ENCODE measurements around the gene ITGB1. TPM values are rescaled to one million over a fixed set of nuclear protein-coding genes. Genes with fewer than 3 reads are reported as not detected.

The ITGB1 gene
- total RNA-seq, 1 donor from 2014 or later = 946 TPM

DNA sequence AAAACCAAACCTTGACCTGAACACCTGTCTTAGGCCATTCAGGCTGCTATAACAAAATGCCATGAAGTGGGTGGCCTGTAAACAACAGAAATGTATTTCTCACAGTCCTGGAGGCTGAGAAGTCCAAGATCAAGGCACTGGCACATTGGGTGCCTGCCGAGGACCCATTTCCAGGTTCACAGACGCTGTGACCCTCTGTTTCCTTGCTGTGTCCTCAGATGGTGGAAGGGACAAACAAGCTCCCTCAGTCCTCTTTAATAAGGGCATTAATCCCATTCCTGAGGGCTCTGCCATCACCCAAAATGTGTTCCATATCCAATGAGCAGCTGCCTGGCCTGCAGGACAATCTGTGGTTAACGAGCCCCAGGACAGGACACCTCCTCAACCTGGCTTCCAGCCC is 67.6 kb downstream of the ITGB1 start:
- Mint-ChIP-seq H3K4me3 (ENCODE audit: unreplicated experiment) (no peak overlapping the region), H3K27me3 (ENCODE audit: unreplicated experiment) (no peaks in the 10 kb centered on the region), H3K4me1 (ENCODE audit: unreplicated experiment) (peaks cover 8% of the 10 kb centered on the region), H3K9me3 (ENCODE audit: unreplicated experiment) (no peaks in the 10 kb centered on the region), H3K27ac (ENCODE audit: unreplicated experiment) (no peak overlapping the region), H3K36me3 (ENCODE audit: unreplicated experiment) (peaks cover 7% of the 10 kb centered on the region)
- TF ChIP-seq, protein P1, sequence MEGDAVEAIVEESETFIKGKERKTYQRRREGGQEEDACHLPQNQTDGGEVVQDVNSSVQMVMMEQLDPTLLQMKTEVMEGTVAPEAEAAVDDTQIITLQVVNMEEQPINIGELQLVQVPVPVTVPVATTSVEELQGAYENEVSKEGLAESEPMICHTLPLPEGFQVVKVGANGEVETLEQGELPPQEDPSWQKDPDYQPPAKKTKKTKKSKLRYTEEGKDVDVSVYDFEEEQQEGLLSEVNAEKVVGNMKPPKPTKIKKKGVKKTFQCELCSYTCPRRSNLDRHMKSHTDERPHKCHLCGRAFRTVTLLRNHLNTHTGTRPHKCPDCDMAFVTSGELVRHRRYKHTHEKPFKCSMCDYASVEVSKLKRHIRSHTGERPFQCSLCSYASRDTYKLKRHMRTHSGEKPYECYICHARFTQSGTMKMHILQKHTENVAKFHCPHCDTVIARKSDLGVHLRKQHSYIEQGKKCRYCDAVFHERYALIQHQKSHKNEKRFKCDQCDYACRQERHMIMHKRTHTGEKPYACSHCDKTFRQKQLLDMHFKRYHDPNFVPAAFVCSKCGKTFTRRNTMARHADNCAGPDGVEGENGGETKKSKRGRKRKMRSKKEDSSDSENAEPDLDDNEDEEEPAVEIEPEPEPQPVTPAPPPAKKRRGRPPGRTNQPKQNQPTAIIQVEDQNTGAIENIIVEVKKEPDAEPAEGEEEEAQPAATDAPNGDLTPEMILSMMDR (IDR thresholded peaks at IDR 0.05) = no peak
- DNase-seq (ENCODE audit: extremely low spot score, unreplicated experiment) = no peak

DNA sequence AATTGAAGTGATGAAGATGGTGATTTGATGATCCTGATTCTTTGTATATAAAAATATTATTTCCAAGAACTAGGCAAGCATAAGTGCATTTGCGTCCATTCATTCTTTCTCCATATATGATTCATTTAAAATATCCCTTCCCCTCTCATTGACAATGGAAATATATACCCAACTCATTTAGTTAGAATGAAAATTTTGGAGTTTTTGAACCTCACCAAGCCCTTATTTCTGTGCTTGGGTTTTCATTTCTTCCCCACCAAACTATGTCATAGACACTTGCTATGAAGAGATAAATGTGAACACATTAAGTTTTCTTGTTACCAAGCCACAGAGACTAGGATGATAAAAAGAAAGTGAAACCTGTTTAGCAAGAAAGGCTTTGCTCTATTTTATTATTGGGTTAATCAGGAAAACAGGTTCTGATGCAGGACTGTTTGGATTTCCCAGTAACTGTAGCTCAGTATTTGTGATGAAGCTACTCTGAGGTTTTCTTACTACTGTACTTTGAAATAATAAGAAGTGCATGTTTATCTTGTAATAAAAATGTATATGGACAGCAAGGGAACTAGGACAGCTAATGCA is 68.3 kb downstream of the ITGB1 start:
- H3K4me1 Mint-ChIP-seq (ENCODE audit: unreplicated experiment) = peaks cover 8% of the 10 kb centered on the region

GRCh38 chr10:32888161-32888927 is 69.7 kb downstream of the ITGB1 start:
- Mint-ChIP-seq H3K27me3 (ENCODE audit: unreplicated experiment) (no peaks in the 10 kb centered on the region), H3K9me3 (ENCODE audit: unreplicated experiment) (no peaks in the 10 kb centered on the region), H3K27ac (ENCODE audit: unreplicated experiment) (no peak overlapping the region), H3K36me3 (ENCODE audit: unreplicated experiment) (no peaks in the 10 kb centered on the region), H3K4me1 (ENCODE audit: unreplicated experiment) (peaks cover 5% of the 10 kb centered on the region), H3K4me3 (ENCODE audit: unreplicated experiment) (no peak overlapping the region)
- no peak for DNase-seq (ENCODE audit: extremely low spot score, unreplicated experiment)
- TF ChIP-seq, protein P1 (IDR thresholded peaks at IDR 0.05) = no peak

More for the DNA sequence above, 68.3 kb downstream of the ITGB1 start:
- no peaks in the 10 kb centered on the region for H3K36me3 Mint-ChIP-seq (ENCODE audit: unreplicated experiment)
- no peaks in the 10 kb centered on the region for H3K27me3 Mint-ChIP-seq (ENCODE audit: unreplicated experiment)
- TF ChIP-seq, protein P1 (IDR thresholded peaks at IDR 0.05) = no peak
- no peak overlapping the region for H3K27ac Mint-ChIP-seq (ENCODE audit: unreplicated experiment)
- no peaks in the 10 kb centered on the region for H3K9me3 Mint-ChIP-seq (ENCODE audit: unreplicated experiment)
- DNase-seq (ENCODE audit: extremely low spot score, unreplicated experiment) = no peak
- no peak overlapping the region for H3K4me3 Mint-ChIP-seq (ENCODE audit: unreplicated experiment)

DNA sequence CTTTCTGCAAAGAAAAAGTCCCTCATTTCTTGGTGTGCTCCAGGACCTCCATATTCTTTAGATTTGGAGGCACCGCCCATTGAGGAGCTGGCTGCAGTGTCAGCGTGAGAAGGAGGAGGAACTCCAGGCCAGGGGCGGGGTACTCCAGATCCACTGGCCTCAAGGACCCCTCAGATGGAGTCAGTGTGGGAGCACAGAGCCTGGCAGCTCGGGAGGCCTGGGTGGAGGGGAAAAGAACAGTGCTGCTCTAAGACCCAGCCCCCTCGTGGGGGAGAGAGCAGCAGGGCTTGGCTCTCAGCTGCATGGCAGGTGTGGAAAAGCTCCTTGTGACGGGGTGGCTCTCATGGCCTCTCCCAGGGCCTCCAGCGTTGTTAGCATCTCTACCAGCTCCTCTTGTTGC is 70.5 kb downstream of the ITGB1 start:
- no peaks in the 10 kb centered on the region for H3K9me3 Mint-ChIP-seq (ENCODE audit: unreplicated experiment)
- TF ChIP-seq, protein P1 (IDR thresholded peaks at IDR 0.05) = no peak
- H3K4me1 Mint-ChIP-seq (ENCODE audit: unreplicated experiment) = peaks cover 5% of the 10 kb centered on the region
- H3K36me3 Mint-ChIP-seq (ENCODE audit: unreplicated experiment) = no peaks in the 10 kb centered on the region
- no peak overlapping the region for H3K27ac Mint-ChIP-seq (ENCODE audit: unreplicated experiment)
- no peak for DNase-seq (ENCODE audit: extremely low spot score, unreplicated experiment)
- H3K4me3 Mint-ChIP-seq (ENCODE audit: unreplicated experiment) = no peak overlapping the region
- H3K27me3 Mint-ChIP-seq (ENCODE audit: unreplicated experiment) = no peaks in the 10 kb centered on the region

- no peaks in the 10 kb centered on the region for H3K4me1 Mint-ChIP-seq (ENCODE audit: unreplicated experiment)
- no peaks in the 10 kb centered on the region for H3K27me3 Mint-ChIP-seq (ENCODE audit: unreplicated experiment)
- H3K27ac Mint-ChIP-seq (ENCODE audit: unreplicated experiment) = no peak overlapping the region
- no peak for DNase-seq (ENCODE audit: extremely low spot score, unreplicated experiment)
- no peak overlapping the region for H3K4me3 Mint-ChIP-seq (ENCODE audit: unreplicated experiment)
- H3K9me3 Mint-ChIP-seq (ENCODE audit: unreplicated experiment) = no peaks in the 10 kb centered on the region
- no peaks in the 10 kb centered on the region for H3K36me3 Mint-ChIP-seq (ENCODE audit: unreplicated experiment)
- TF ChIP-seq, protein P1 (IDR thresholded peaks at IDR 0.05) = no peak
Observed at GRCh38 chr10:32882076-32882475, 76.0 kb downstream of the ITGB1 start.
